ENCODE results near the gene SNRPA1.

Gene SNRPA1

GRCh38 chr15:101318839-101319238 lies 23.8 kb upstream of the SNRPA1 start:
- DNase-seq (ENCODE audit: low read depth) = no peak

- no peak for DNase-seq (ENCODE audit: low read depth)
These were observed 23.2 kb upstream of the SNRPA1 start for GRCh38 chr15:101318147-101318819.

- no peak for DNase-seq (ENCODE audit: low read depth)
These were observed 22.4 kb upstream of the SNRPA1 start for GRCh38 chr15:101317336-101317872.

DNA sequence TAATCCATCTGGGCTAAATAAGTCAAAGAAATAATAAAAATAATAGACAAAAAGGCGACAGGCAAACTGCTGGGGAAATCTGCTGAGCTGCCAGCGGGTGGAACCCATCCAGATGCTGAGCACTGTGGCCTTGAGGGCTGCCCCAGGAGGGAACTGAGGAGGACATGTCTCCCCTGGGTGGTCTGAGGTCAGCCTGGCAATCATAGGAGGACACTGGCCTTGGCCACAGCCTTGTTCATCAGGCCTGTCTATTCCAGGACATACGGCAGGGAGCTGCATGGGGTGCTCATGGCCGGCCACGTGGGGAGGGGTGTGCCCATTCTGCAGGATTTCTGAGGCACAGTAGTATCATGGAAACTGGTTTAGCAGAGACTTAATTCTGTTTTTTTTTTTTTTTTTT lies 21.5 kb upstream of the SNRPA1 start:
- DNase-seq (ENCODE audit: low read depth) = no peak

DNA sequence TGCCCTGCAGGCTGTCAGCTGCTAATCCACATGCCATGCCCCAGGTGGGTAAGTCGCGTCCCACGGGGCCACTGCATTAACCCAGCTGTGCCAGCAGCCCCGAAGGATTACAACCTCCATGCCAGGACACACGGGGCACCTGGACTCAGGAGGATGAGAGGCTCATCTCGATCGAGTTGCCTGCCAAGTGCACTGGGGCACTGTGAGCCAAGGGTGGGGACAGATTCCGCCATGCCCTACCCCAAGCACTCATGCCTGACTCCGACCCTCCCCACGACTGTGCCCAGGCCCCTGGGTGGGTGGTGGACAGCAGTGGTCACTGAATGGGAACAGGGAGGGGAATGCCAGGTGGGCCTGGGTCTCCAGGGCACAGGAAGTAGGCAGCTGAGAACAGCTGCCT lies 20.7 kb upstream of the SNRPA1 start:
- no peak for DNase-seq (ENCODE audit: low read depth)

- no peak for DNase-seq (ENCODE audit: low read depth)
These were observed 19.5 kb upstream of the SNRPA1 start for GRCh38 chr15:101314336-101315125.

DNA sequence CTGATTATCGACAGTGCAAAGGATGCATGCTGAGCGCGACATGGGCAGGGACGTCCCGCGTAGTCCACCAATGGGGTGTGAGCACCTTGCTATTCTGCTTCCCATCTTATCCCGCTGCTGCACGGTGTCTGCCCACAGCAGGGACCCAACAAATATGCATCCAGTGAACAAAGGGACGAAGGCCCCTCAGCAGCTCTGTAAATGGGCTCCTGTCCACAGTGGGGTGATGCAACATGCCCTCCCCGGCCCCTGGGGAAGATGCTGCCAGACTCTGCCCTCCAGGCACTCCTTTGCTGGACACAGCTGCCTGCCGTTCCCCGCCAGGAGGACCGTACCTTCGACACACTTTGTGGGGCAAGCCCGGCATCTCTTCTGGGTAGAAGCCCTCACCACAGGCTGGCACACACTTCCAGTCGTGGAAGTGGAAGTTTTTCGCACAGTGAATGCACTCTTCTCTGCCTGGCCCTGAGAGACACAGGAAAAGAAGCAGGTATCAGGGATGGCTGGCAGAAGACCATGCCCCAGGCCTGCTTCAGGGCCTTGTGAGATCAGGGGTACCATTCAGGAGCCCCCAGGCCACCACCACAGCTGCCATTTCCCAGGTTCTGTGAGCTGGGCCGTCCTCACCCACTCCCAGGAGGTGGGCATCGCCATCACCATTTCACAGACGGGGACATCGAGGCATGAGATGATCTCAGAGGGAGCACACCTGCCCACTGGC lies 18.2 kb upstream of the SNRPA1 start:
- no peak for DNase-seq (ENCODE audit: low read depth)

DNA sequence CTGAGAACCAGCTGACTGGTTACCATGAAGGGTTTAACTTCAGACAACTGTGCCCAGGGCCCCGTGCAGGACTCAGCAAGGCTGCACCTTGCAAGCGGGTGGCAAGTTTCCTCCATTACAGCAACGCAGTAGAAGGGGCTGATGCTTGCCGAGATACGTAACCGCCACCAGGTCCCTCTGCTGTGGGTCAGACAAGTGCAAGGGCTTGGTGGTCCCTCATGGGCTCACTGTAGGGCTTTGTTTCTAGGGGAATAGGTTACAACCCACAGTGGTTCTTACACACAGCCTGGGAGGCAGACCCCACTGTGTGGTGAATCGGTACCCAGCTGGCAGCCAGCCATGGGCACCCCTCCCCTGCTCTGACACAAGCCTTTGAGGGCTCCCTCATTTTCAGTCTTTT lies 15.5 kb upstream of the SNRPA1 start:
- DNase-seq (ENCODE audit: low read depth) = no peak

- no peak for DNase-seq (ENCODE audit: low read depth)
These were observed 15.1 kb upstream of the SNRPA1 start for GRCh38 chr15:101310161-101310480.

DNA sequence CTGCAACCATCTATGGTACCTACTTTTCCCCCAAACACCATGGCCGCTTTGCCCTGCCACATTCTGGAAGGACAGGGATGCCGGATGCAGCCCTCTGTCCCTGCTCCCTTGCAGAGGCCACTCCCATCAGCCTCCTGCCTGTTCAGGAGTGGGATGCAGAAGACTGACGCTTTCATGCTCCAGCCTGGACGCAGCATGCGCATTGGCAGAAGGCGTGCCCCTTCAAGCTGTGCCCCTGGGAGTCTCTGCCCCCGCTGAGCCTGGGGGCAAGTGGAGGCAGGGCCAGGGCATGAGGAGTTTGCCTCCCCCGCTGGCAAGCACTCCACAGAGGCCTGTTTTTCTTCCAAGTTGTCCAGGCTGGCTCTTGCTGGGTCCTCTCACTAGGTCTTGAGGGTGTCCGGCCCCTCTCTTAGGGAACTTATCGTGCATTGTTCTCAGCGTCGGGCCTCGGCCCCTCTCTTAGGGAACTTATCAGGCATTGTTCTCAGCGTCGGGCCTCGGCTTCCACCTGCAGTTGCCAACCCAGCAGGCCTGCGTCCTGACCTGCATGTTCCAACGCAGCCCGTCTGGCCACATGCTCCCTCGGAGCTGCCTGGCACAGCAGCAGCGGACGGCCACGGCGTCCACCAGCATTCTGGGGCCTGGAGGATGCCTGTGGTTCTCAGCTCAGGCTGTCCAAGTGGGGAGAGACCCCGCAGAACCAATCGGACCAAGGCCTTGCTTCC lies 14.6 kb upstream of the SNRPA1 start:
- DNase-seq (ENCODE audit: low read depth) = no peak

- DNase-seq (ENCODE audit: low read depth) = no peak
These were observed 13.8 kb upstream of the SNRPA1 start for GRCh38 chr15:101308604-101309435.

GRCh38 chr15:101307897-101308603 lies 13.0 kb upstream of the SNRPA1 start:
- no peak for DNase-seq (ENCODE audit: low read depth)

DNA sequence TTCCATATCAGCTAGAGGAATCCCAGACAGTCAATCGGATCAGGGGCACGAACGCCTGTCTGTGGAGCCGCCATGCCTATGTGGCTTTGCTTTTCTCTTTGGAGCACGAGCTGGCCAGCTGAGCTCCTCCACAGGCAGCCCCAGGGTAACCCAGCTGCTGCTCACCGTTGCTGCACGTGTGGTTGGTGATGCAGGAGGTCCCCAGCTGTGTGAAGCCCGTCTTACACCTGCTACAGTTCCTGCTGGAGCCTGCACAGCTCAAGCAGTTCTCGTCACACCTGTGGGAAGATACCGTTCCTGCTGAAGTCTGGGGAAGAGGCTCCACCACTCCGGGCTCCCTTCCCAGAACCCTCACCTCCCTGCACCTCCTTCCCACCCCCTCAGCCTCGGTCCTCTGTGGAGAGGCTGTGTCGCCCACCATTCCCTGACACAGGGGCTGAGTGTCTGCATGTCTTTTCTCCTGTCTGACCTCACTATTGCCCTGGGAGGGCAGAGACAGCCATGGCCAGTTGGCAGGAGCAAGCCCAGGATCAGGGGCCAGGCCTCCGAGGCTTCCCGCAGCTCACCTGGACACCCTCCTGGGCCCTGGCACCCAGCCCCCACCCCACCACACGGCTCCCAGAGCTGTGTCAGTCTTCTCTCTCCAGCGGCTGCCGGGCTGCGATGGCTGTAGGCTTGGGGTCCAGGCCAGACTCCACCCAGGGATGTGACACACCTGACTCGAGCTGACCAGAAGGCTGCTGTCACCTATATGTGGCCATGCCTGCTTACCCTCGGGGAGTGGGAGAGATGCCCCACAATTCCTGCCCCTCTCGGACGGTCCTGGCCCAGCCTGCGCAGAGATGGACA lies 12.2 kb upstream of the SNRPA1 start:
- DNase-seq (ENCODE audit: low read depth) = no peak

DNA sequence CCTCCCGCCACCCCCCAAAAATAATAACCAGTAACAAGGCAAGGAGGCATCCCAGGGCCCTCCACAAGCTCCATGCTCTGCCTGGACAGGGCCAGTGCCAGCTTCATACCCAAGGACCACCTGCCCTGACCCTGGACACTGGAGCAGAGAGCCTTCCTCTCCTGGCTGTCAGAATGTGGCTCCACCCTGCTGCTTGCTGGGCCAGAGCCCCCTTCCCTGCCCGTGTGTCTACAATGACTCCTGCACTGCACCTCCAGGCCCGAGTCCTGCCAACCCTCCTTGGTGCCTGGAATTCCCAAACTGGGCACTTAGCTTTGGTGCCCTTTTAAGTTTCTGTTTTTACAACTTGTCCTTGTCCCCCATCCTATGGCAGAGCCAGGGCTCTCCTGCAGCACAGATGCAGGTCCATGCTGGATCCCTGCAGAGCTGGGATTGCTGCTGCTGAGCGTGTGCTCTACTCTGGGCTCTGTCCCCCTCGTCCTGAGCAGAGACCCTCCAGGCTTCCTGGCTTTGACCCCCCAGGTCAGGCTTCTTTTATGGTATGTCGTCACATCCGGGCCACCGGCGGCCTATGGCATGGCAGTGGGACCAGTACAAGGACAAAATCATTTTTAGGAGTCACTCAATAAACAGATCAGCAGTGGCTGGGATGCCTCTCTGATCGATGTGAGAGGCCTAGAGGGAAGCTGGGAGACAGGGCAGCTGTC lies 11.4 kb upstream of the SNRPA1 start:
- no peak for DNase-seq (ENCODE audit: low read depth)

GRCh38 chr15:101305820-101306255 lies 10.8 kb upstream of the SNRPA1 start:
- DNase-seq (ENCODE audit: low read depth) = no peak

DNA sequence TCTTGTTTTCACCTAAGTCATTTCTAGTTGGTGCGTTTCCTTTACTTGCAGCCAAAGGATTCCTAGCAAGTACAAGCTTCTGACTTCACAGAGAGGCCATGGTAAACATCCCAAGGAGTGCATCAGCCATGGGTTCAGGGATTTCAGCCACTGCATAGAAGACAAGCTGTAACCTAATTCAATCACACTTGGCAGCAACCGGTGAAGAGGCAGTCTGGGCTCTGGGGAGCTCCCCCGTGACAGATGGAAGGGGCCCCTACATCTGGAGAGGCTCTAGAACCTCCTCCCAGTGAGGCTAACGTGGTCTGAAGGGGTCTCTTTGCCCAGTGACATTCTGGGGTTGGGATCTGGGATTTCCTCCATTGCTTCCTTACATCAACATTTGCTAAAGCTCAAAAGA lies 8.4 kb upstream of the SNRPA1 start:
- no peak for DNase-seq (ENCODE audit: low read depth)

GRCh38 chr15:101296418-101297405 lies 1.7 kb upstream of the SNRPA1 start:
- DNase-seq (ENCODE audit: low read depth) = peak; percentile 66

All from ELR (cell line).